OCI-LY1 (cell line): ENCODE results near the gene OLFML2B.
"Not testable (repeated sequence)": the region's sequence is repeated elsewhere in the genome, so short reads cannot be mapped to it uniquely, and the experiment has no call there.

ENCODE experiments used
- H2AFZ ChIP-seq: fragments of 200-600 bp; sonication (generic), shearing (Covaris generic); 2 replicates; pipeline ENCODE4 v1.6.0; 2014; ENCODE audit warnings: antibody characterized with exemption, mild to moderate bottlenecking, low read length
- H3F3A ChIP-seq: fragments of 200-600 bp; sonication (generic), shearing (Covaris generic); 2 replicates; pipeline ENCODE4 v1.6.0; 2014; ENCODE audit warnings: mild to moderate bottlenecking, antibody characterized with exemption, low read length, moderate library complexity; ENCODE audit not compliant: insufficient read depth
- H3K27ac ChIP-seq: fragments of 200-600 bp; sonication (generic); 2 replicates; pipeline ENCODE4 v1.5.1; 2014; ENCODE audit warnings: low read length, mixed run types, mild to moderate bottlenecking, low read depth; ENCODE audit not compliant: poor library complexity, severe bottlenecking
- H3K27me3 ChIP-seq: fragments of 200-600 bp; sonication (generic); 2 replicates; pipeline ENCODE4 v1.6.0; 2014; ENCODE audit warnings: antibody characterized with exemption, mild to moderate bottlenecking, low read length, moderate library complexity; ENCODE audit not compliant: insufficient read depth
- H3K36me3 ChIP-seq: fragments of 200-600 bp; sonication (generic); 2 replicates; pipeline ENCODE4 v1.6.1; 2014; ENCODE audit warnings: mild to moderate bottlenecking, antibody characterized with exemption, low read length, moderate library complexity, mixed read lengths; ENCODE audit not compliant: insufficient read depth
- H3K4me1 ChIP-seq: fragments of 200-600 bp; sonication (generic); 2 replicates; pipeline ENCODE4 v1.5.1; 2014; ENCODE audit warnings: mild to moderate bottlenecking, low read length, moderate library complexity; ENCODE audit not compliant: insufficient read depth, severe bottlenecking
- H3K4me2 ChIP-seq: fragments of 200-600 bp; sonication (generic), shearing (Covaris generic); 2 replicates; pipeline ENCODE4 v1.6.1; 2014; ENCODE audit warnings: low read length
- H3K4me3 ChIP-seq: fragments of 200-600 bp; sonication (generic); 2 replicates; pipeline ENCODE4 v1.5.1; 2014; ENCODE audit warnings: low read length, low read depth, mild to moderate bottlenecking, mixed read lengths; ENCODE audit not compliant: poor library complexity, severe bottlenecking
- H3K79me2 ChIP-seq: fragments of 200-600 bp; shearing (Covaris generic); 2 replicates; pipeline ENCODE4 v1.6.1; 2016; ENCODE audit warnings: mixed run types, low read length, mixed read lengths; ENCODE audit not compliant: insufficient read depth
- H3K9ac ChIP-seq: fragments of 200-600 bp; sonication (generic), shearing (Covaris generic); 2 replicates; pipeline ENCODE4 v1.6.1; 2014; ENCODE audit warnings: mild to moderate bottlenecking, low read length, mixed read lengths
- H3K9me2 ChIP-seq: fragments of 200-600 bp; sonication (generic), shearing (Covaris generic); 2 replicates; pipeline ENCODE4 v1.6.1; 2014; ENCODE audit warnings: low read depth, mild to moderate bottlenecking, low read length, mixed read lengths
- H3K9me3 ChIP-seq: fragments of 200-600 bp; shearing (Covaris generic); 2 replicates; pipeline ENCODE4 v1.6.1; 2014; ENCODE audit warnings: low read length, mixed read lengths
- H4K20me1 ChIP-seq: fragments of 200-600 bp; sonication (generic), shearing (Covaris generic); 2 replicates; pipeline ENCODE4 v1.6.0; 2016; ENCODE audit warnings: mild to moderate bottlenecking, low read length; ENCODE audit not compliant: insufficient read depth
- EZH2 ChIP-seq: fragments of 200-600 bp; sonication (generic), shearing (Covaris generic); IDR thresholded peaks from 2 replicates; pipeline ENCODE4 v1.8.0; 2017; ENCODE audit warnings: borderline replicate concordance, mixed run types, mild to moderate bottlenecking, antibody characterized with exemption, low read length, moderate library complexity, mixed read lengths
- TF ChIP-seq, protein P1 (sequence below): fragments of 200-600 bp; sonication (generic), shearing (Covaris generic); IDR thresholded peaks from 2 replicates; pipeline ENCODE4 v1.5.1; 2017; ENCODE audit warnings: mild to moderate bottlenecking, antibody characterized with exemption, low read length, moderate library complexity, mixed read lengths

OLFML2B gene

GRCh38 chr1:162056043-162056442 is 32.4 kb upstream of the OLFML2B start:
- Histone ChIP-seq H3K9me3 (no peaks in the 10 kb centered on the region), H3F3A (no peaks in the 10 kb centered on the region), H3K9ac (no peak overlapping the region), H4K20me1 (no peaks in the 10 kb centered on the region), H2AFZ (no peak overlapping the region), H3K27ac (no peak overlapping the region), H3K9me2 (no peaks in the 10 kb centered on the region), H3K4me1 (no peaks in the 10 kb centered on the region), H3K27me3 (no peaks in the 10 kb centered on the region), H3K4me2 (no peak overlapping the region), H3K4me3 (no peak overlapping the region), H3K79me2 (no peaks in the 10 kb centered on the region), H3K36me3 (no peaks in the 10 kb centered on the region)
- TF ChIP-seq, protein P1, sequence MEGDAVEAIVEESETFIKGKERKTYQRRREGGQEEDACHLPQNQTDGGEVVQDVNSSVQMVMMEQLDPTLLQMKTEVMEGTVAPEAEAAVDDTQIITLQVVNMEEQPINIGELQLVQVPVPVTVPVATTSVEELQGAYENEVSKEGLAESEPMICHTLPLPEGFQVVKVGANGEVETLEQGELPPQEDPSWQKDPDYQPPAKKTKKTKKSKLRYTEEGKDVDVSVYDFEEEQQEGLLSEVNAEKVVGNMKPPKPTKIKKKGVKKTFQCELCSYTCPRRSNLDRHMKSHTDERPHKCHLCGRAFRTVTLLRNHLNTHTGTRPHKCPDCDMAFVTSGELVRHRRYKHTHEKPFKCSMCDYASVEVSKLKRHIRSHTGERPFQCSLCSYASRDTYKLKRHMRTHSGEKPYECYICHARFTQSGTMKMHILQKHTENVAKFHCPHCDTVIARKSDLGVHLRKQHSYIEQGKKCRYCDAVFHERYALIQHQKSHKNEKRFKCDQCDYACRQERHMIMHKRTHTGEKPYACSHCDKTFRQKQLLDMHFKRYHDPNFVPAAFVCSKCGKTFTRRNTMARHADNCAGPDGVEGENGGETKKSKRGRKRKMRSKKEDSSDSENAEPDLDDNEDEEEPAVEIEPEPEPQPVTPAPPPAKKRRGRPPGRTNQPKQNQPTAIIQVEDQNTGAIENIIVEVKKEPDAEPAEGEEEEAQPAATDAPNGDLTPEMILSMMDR: peak; percentile 89
- TF ChIP-seq EZH2: no peak

DNA sequence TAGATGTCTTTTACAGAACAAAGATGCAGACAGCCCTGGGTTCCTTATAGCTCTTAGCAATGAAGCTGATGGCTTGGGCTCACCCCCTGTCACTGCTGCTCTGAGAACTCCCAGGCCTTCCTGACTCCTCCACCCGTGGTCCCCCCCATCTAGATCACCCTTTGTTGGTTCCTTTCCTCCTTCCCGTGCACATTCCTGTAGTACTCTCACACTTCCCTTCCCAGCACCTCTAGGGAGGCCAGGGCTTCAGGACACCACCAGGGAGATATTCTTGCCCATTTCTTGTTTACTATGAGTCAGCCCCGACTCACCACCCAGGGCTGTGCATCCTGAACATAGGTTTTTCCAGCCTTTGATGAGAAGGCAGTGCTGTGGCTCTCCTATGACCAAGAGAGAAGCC is 31.4 kb upstream of the OLFML2B start:
- no peak overlapping the region for H3K9ac ChIP-seq
- no peaks in the 10 kb centered on the region for H3K36me3 ChIP-seq
- no peaks in the 10 kb centered on the region for H3K79me2 ChIP-seq
- no peak overlapping the region for H3K27ac ChIP-seq
- no peak overlapping the region for H2AFZ ChIP-seq
- no peaks in the 10 kb centered on the region for H4K20me1 ChIP-seq
- no peak overlapping the region for H3K4me3 ChIP-seq
- no peaks in the 10 kb centered on the region for H3F3A ChIP-seq
- H3K27me3 ChIP-seq: no peaks in the 10 kb centered on the region
- no peaks in the 10 kb centered on the region for H3K4me1 ChIP-seq
- TF ChIP-seq, protein P1: no peak
- TF ChIP-seq EZH2: no peak
- H3K4me2 ChIP-seq: no peak overlapping the region
- H3K9me2 ChIP-seq: no peaks in the 10 kb centered on the region
- H3K9me3 ChIP-seq: no peaks in the 10 kb centered on the region

DNA sequence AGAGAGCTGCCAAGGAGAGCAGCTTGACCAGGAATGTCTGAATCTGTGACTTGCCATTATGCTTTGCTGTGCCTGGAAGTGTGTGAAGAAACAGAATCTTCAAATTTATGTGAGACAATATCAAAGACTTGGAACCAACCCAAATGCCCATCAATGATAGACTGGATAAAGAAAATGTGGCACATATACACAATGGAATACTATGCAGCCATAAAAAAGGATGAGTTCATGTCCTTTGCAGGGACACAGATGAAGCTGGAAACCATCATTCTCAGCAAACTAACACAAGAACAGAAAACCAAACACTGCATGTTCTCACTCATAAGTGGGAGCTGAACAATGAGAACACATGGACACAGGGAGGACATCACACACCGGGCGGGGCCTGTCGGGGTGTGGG is 30.3 kb upstream of the OLFML2B start:
- not testable (repeated sequence) for H3K4me1 ChIP-seq, H2AFZ ChIP-seq, H3K9me3 ChIP-seq, H3K9me2 ChIP-seq, H3K4me2 ChIP-seq, H3K4me3 ChIP-seq, H3F3A ChIP-seq, H3K79me2 ChIP-seq, H3K9ac ChIP-seq, H3K36me3 ChIP-seq, H3K27me3 ChIP-seq, H3K27ac ChIP-seq, H4K20me1 ChIP-seq

DNA sequence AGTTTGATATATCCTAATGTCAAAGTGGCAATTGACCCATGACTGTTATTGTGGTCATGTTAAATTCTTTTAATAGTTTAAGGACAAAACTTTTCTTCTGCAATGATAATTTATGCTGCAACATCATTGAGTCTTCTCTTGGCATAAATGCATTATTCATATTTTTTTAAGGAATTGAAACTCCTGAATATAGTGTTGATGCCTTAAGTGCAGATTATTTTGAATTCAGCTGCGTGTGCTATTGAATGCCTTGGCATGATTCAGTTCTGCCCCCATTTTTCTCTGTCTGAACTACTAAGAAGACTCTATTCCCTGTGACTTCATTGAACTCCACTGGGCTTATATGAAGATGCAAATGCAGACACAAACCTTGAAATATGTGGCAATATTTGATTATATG is 23.3 kb upstream of the OLFML2B start:
- H3K4me2 ChIP-seq: no peak overlapping the region
- H3K9ac ChIP-seq: no peak overlapping the region
- no peaks in the 10 kb centered on the region for H3K27me3 ChIP-seq
- no peaks in the 10 kb centered on the region for H4K20me1 ChIP-seq
- TF ChIP-seq, protein P1: no peak
- TF ChIP-seq EZH2: no peak
- H3F3A ChIP-seq: no peaks in the 10 kb centered on the region
- no peak overlapping the region for H2AFZ ChIP-seq
- no peaks in the 10 kb centered on the region for H3K9me2 ChIP-seq
- no peak overlapping the region for H3K27ac ChIP-seq
- H3K4me3 ChIP-seq: no peak overlapping the region
- H3K36me3 ChIP-seq: no peaks in the 10 kb centered on the region
- no peaks in the 10 kb centered on the region for H3K79me2 ChIP-seq
- no peaks in the 10 kb centered on the region for H3K4me1 ChIP-seq
- H3K9me3 ChIP-seq: no peaks in the 10 kb centered on the region; the same call in 1 of the 2 replicates
